Lung (tissue), 12 donors: ENCODE data around the gene KDM4C. TPM values are rescaled to one million over a fixed set of nuclear protein-coding genes. Genes with fewer than 3 reads are reported as not detected.

Experiments
- ATAC-seq: fragments of 200-7000 bp; cut with Tn5 transposase; one replicate; pipeline ENCODE4 v1.9.1; 2020; ENCODE audit warnings: moderate number of reproducible peaks; ENCODE audit not compliant: insufficient read depth, low FRiP score
- DNase-seq, 3 donors: peaks; one replicate each; pipeline ENCODE4 v3.0.0-alpha.2; 2013 to 2017
- H3K27ac ChIP-seq, 2 donors: one replicate each; pipeline ENCODE4 v1.5.1; 2013; ENCODE audit warnings: mild to moderate bottlenecking in 2 of 2, moderate library complexity in 2 of 2, control low read depth in 1 of 2, inconsistent platforms in 1 of 2, low read depth in 1 of 2, low read length in 1 of 2
- H3K27me3 ChIP-seq, 3 donors: one replicate each; pipeline ENCODE4 v1.5.1; 2013; ENCODE audit warnings: low read length in 2 of 3; ENCODE audit not compliant: control insufficient read depth in 3 of 3, insufficient read depth in 3 of 3
- H3K36me3 ChIP-seq, 4 donors: one replicate each; pipeline ENCODE4 v1.5.1; 2013; ENCODE audit warnings: low read length in 4 of 4, mild to moderate bottlenecking in 1 of 4, moderate library complexity in 1 of 4; ENCODE audit not compliant: control insufficient read depth in 4 of 4, insufficient read depth in 4 of 4
- H3K4me1 ChIP-seq, 5 donors: one replicate each; pipeline ENCODE4 v1.5.1; 2013; ENCODE audit warnings: low read length in 5 of 5, mild to moderate bottlenecking in 2 of 5, moderate library complexity in 1 of 5; ENCODE audit not compliant: control insufficient read depth in 5 of 5, insufficient read depth in 5 of 5
- H3K4me3 ChIP-seq: one replicate; pipeline ENCODE4 v1.5.1; 2013; ENCODE audit warnings: mild to moderate bottlenecking, control low read depth, moderate library complexity
- H3K9ac ChIP-seq, 2 donors: one replicate each; pipeline ENCODE4 v1.5.1; 2013; ENCODE audit warnings: low read length in 2 of 2, control low read depth in 1 of 2; ENCODE audit not compliant: insufficient read depth in 1 of 2
- H3K9me3 ChIP-seq, 4 donors: one replicate each; pipeline ENCODE4 v1.5.1; 2013; ENCODE audit warnings: low read length in 3 of 4, mild to moderate bottlenecking in 1 of 4, moderate library complexity in 1 of 4; ENCODE audit not compliant: control insufficient read depth in 4 of 4, insufficient read depth in 3 of 4
- CTCF ChIP-seq: IDR thresholded peaks from 2 replicates; pipeline ENCODE4 v1.5.1; 2012; ENCODE audit warnings: mild to moderate bottlenecking; ENCODE audit errors: control extremely low read depth, extremely low read depth
- WGBS, 2 donors: extraction: QIAGEN DNeasy Blood & Tissue Kit; methylation state at CpG; one replicate each; pipeline ENCODE4 v1.1.7; 2013; 5-methylcytosine and 5-hydroxymethylcytosine counted together
- polyA plus RNA-seq, 2 donors: library from polyadenylated mRNA; stranded (reverse); fragments of 200-250 nt; gene quantifications; one replicate each; pipeline ENCODE4 v1.2.1, GENCODE V29; 2013
- total RNA-seq, 2 donors: library from RNA; depleted of rRNA in 1 of 2; stranded (reverse); fragments of >200 nt in 1 of 2; gene quantifications; one replicate each; pipeline ENCODE4 v1.2.1, GENCODE V29; 2014 to 2021
- donor health status: control.
- donor health status: control.
- donor health status: Bipolar disorder and iron deficiency.
- donor health status: healthy.
- donor health status: DM: yes; HTN: yes; CAD: no.

Gene KDM4C
- total and polyA plus RNA-seq, 4 donors, result 7.1 to 78.5 (median 25.0) TPM

- ATAC-seq, result no peak
- no peak for TF ChIP-seq CTCF
- peaks cover 0 to 2% (median 0%) of the 10 kb centered on the region in 5 donors for H3K4me1 ChIP-seq
- no peak overlapping the region for H3K9ac ChIP-seq
- no peak for DNase-seq
- H3K27me3 ChIP-seq, result no peaks in the 10 kb centered on the region
- H3K36me3 ChIP-seq, result peaks cover 0 to 5% (median 0%) of the 10 kb centered on the region in 4 donors
- 83 to 89% methylated on average over 1 of the region's 1 CpG for WGBS, 2 donors
- no peaks in the 10 kb centered on the region for H3K9me3 ChIP-seq
- no peak overlapping the region for H3K27ac ChIP-seq
- H3K4me3 ChIP-seq, result no peak overlapping the region
Observed at GRCh38 chr9:6877671-6878161, 119.9 kb downstream of the KDM4C start.

- Histone ChIP-seq H3K36me3 (peaks cover 0 to 5% (median 0%) of the 10 kb centered on the region in 4 donors), H3K4me3 (no peak overlapping the region), H3K9ac (no peak overlapping the region), H3K9me3 (no peaks in the 10 kb centered on the region), H3K27me3 (no peaks in the 10 kb centered on the region), H3K4me1 (peaks cover 0 to 2% (median 0%) of the 10 kb centered on the region in 5 donors), H3K27ac (no peak overlapping the region)
- WGBS, 2 donors, result 89 to 90% methylated on average over 2 of the region's 2 CpGs
- ATAC-seq (no peak), DNase-seq (no peak)
- no peak for TF ChIP-seq CTCF
Observed at GRCh38 chr9:6880626-6881025, 122.9 kb downstream of the KDM4C start.

GRCh38 chr9:6884101-6884500 lies 126.3 kb downstream of the KDM4C start:
- 70 to 88% methylated on average over 5 of the region's 5 CpGs for WGBS, 2 donors
- Histone ChIP-seq H3K27ac (no peak overlapping the region), H3K36me3 (peaks cover 0 to 5% (median 0%) of the 10 kb centered on the region in 4 donors), H3K4me1 (peaks cover 0 to 2% (median 0%) of the 10 kb centered on the region in 5 donors), H3K27me3 (no peaks in the 10 kb centered on the region), H3K9ac (no peak overlapping the region), H3K9me3 (no peaks in the 10 kb centered on the region), H3K4me3 (no peak overlapping the region)
- peak in 1 of 3 donors; percentile 9 for DNase-seq
- ATAC-seq, result no peak
- TF ChIP-seq CTCF, result no peak

- whole genome bisulfite sequencing, 2 donors, result 87 to 95% methylated on average over 2 of the region's 2 CpGs
- ATAC-seq, result no peak
Observed at GRCh38 chr9:6884990-6885389, 127.2 kb downstream of the KDM4C start.

More at GRCh38 chr9:6884990-6885389, 127.2 kb downstream of the KDM4C start:
- no peak overlapping the region for H3K4me3 ChIP-seq
- H3K27ac ChIP-seq, result no peak overlapping the region
- H3K9ac ChIP-seq, result no peak overlapping the region
- H3K36me3 ChIP-seq, result peaks cover 0 to 5% (median 3%) of the 10 kb centered on the region in 4 donors
- H3K4me1 ChIP-seq, result peaks cover 0 to 2% (median 0%) of the 10 kb centered on the region in 5 donors
- no peaks in the 10 kb centered on the region for H3K27me3 ChIP-seq
- TF ChIP-seq CTCF, result no peak
- H3K9me3 ChIP-seq, result no peaks in the 10 kb centered on the region
- DNase-seq, result no peak
